ENCODE data around the gene DIS3L2.
A peak's percentile ranks its signal among the peaks of the same experiment; 100 is the strongest.

DIS3L2 gene

DNA sequence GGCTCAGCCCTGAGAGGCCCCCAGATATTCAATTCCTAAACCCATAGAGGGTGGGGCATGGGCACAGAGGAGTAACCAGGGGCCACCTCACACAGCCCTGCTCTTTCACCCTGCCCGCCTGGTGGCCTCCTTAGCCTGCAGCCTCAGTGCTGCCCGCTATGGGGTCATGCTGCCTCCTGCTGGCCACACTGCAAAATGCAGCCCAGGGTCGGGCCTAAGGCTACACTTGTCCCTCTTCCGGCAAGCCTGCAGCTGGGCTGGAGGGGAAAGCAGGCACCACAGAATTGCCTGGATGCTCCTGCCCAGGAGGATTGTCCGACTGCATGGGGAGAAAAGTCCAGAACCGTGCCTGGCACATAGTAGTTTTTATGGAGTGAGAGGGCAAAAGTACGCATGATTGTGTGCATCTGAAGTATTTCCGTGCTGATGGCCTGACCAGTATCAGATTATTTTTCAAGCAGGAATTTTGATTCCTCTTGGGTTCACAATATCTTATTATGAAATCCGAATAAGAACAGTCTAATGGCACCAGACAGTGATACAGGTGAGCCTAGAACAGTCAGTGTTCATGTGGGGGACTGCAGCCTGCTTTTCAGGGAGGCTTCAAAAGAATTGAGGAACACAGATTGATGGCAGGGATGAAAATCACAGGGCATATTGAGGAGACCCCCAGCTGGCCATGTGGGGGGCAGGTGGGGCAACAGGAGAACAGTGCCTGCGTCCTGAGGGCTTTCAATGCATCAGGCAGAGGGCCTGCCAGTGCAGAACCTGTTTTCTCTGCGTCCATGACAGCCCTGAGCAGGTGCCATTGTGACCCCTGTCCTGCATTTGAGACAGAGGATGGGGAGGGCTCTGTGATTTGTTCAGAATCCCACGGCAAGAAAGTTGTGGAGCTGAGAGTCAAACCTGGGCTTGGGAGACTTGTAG, 365.9 kb downstream of the DIS3L2 start:
- Histone ChIP-seq H3K4me2 (ENCODE audit: low read length) (peak overlapping the region; percentile 34), H2AFZ (ENCODE audit: low read depth, low read length) (no peak overlapping the region), H3K79me2 (ENCODE audit: low read length) (no peaks in the 10 kb centered on the region), H4K20me1 (ENCODE audit: insufficient read depth, low read length) (no peaks in the 10 kb centered on the region), H3K36me3 (replicated peaks; ENCODE audit: low read depth, low read length) (no peaks in the 10 kb centered on the region), H3K27ac (ENCODE audit: low read length) (peak overlapping the region; percentile 11; the same call in 1 of the 2 replicates), H3K9me3 (ENCODE audit: insufficient read depth, low read length) (no peaks in the 10 kb centered on the region), H3K4me3 (ENCODE audit: low read length) (no peak overlapping the region), H3K9ac (ENCODE audit: low read length) (no peak overlapping the region), H3K4me1 (ENCODE audit: low read length) (peaks cover 16% of the 10 kb centered on the region), H3K27me3 (ENCODE audit: low read depth, low read length) (no peaks in the 10 kb centered on the region)
- no peak for TF ChIP-seq EZH2phosphoT487 (IDR thresholded peaks at IDR 0.05; ENCODE audit: low read depth)
- TF ChIP-seq, protein P1, sequence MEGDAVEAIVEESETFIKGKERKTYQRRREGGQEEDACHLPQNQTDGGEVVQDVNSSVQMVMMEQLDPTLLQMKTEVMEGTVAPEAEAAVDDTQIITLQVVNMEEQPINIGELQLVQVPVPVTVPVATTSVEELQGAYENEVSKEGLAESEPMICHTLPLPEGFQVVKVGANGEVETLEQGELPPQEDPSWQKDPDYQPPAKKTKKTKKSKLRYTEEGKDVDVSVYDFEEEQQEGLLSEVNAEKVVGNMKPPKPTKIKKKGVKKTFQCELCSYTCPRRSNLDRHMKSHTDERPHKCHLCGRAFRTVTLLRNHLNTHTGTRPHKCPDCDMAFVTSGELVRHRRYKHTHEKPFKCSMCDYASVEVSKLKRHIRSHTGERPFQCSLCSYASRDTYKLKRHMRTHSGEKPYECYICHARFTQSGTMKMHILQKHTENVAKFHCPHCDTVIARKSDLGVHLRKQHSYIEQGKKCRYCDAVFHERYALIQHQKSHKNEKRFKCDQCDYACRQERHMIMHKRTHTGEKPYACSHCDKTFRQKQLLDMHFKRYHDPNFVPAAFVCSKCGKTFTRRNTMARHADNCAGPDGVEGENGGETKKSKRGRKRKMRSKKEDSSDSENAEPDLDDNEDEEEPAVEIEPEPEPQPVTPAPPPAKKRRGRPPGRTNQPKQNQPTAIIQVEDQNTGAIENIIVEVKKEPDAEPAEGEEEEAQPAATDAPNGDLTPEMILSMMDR (IDR thresholded peaks at IDR 0.05; ENCODE audit: low read depth, low read length) = peak; percentile 63

DNA sequence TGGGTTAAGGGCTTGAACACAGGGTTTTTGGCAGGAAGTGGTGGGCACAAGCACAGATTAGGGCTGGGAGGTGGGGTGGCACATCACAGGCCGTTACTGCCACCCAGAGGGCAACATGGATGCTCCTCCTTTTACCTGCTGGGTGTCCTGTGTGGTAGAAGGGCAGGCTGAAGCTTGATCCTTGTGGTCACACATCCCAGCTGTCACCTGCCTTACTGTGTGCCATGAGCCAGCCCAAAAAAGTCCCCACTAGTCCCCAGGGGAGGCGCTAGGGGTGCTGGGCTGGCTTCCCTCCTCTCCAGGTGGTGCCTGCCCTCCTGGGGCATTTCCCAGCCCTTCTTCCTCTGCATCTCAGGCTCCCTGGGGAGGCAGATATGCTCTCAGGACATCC, 366.5 kb downstream of the DIS3L2 start:
- H3K4me1 ChIP-seq (ENCODE audit: low read length) = peaks cover 16% of the 10 kb centered on the region
- H3K9me3 ChIP-seq (ENCODE audit: insufficient read depth, low read length) = no peaks in the 10 kb centered on the region
- H3K4me2 ChIP-seq (ENCODE audit: low read length) = peak overlapping the region; percentile 34
- no peak overlapping the region for H3K4me3 ChIP-seq (ENCODE audit: low read length)
- no peaks in the 10 kb centered on the region for H3K36me3 ChIP-seq (replicated peaks; ENCODE audit: low read depth, low read length)
- no peak for TF ChIP-seq EZH2phosphoT487 (IDR thresholded peaks at IDR 0.05; ENCODE audit: low read depth)
- TF ChIP-seq, protein P1 (IDR thresholded peaks at IDR 0.05; ENCODE audit: low read depth, low read length) = peak; percentile 44
- H2AFZ ChIP-seq (ENCODE audit: low read depth, low read length) = no peak overlapping the region
- H3K9ac ChIP-seq (ENCODE audit: low read length) = no peak overlapping the region
- H4K20me1 ChIP-seq (ENCODE audit: insufficient read depth, low read length) = no peaks in the 10 kb centered on the region
- H3K27me3 ChIP-seq (ENCODE audit: low read depth, low read length) = no peaks in the 10 kb centered on the region
- peak overlapping the region; percentile 11; the same call in 1 of the 2 replicates for H3K27ac ChIP-seq (ENCODE audit: low read length)
- no peaks in the 10 kb centered on the region for H3K79me2 ChIP-seq (ENCODE audit: low read length)

DNA sequence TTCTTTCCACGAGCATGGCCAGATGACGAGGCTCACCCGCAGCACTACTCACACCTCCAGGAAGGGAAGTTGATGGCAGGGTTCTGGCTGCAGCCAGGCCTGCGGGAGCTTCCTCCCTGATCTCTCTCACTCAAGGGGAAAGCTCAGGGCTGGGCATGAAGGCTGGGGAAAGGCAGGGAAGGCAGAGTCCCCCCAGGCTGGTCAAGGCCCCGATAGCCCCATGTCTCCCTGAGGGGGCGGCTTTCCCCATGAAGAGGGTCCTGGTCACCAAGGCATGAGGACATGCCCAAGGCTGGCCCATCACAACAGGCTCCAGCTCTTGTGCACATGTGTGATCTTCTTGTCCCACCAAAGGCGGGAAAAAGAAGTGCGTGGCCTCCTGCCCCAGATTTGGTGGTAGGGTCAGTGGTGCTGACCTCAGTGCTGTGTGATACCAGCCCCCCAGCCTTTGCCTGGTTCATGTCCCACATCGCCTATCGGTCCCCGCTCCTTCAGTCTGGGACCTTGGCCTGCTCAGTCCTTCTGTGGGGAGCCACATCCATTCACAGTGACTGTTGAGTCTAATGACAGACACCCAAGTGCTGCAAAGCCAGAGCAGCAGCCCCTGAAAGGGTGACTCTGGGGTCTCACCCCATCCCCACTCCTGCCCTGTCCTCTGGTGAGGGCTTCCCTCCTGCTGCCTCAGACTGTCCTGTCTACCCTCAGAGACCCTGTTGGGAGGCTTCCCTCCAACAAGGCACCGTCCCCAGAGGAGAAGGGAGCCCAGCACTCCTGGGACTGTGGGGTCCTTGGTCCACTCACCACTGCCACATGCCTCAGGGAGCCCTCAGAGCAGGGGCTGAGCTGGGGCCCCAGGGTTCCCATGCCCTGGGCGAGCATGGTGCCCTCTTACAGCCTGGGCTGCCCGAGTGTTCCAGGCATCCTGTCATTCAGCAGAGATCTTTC, 367.3 kb downstream of the DIS3L2 start:
- Histone ChIP-seq H2AFZ (ENCODE audit: low read depth, low read length) (no peak overlapping the region), H4K20me1 (ENCODE audit: insufficient read depth, low read length) (no peaks in the 10 kb centered on the region), H3K36me3 (replicated peaks; ENCODE audit: low read depth, low read length) (no peaks in the 10 kb centered on the region), H3K4me2 (ENCODE audit: low read length) (peak overlapping the region; percentile 34), H3K9ac (ENCODE audit: low read length) (no peak overlapping the region), H3K4me3 (ENCODE audit: low read length) (no peak overlapping the region), H3K9me3 (ENCODE audit: insufficient read depth, low read length) (no peaks in the 10 kb centered on the region), H3K4me1 (ENCODE audit: low read length) (peaks cover 16% of the 10 kb centered on the region), H3K27me3 (ENCODE audit: low read depth, low read length) (no peaks in the 10 kb centered on the region), H3K27ac (ENCODE audit: low read length) (no peak overlapping the region), H3K79me2 (ENCODE audit: low read length) (no peaks in the 10 kb centered on the region)
- TF ChIP-seq, protein P1 (IDR thresholded peaks at IDR 0.05; ENCODE audit: low read depth, low read length) = no peak
- no peak for TF ChIP-seq EZH2phosphoT487 (IDR thresholded peaks at IDR 0.05; ENCODE audit: low read depth)

DNA sequence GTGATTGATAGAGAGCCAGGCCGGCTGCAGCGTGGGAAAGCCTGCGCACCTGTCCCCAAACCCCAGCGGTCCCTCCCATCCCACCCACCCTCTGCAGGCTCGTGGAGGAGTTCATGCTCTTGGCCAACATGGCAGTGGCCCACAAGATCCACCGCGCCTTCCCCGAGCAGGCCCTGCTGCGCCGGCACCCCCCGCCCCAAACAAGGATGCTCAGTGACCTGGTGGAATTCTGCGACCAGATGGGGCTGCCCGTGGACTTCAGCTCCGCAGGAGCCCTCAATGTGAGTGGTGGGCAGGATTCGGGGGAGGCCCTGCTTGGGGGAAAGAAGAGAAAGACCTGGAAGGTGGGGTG, 368.2 kb downstream of the DIS3L2 start:
- Histone ChIP-seq H3K4me2 (ENCODE audit: low read length) (no peak overlapping the region), H3K36me3 (replicated peaks; ENCODE audit: low read depth, low read length) (no peaks in the 10 kb centered on the region), H3K27ac (ENCODE audit: low read length) (no peak overlapping the region), H3K79me2 (ENCODE audit: low read length) (no peaks in the 10 kb centered on the region), H4K20me1 (ENCODE audit: insufficient read depth, low read length) (no peaks in the 10 kb centered on the region), H3K9ac (ENCODE audit: low read length) (no peak overlapping the region), H3K4me3 (ENCODE audit: low read length) (no peak overlapping the region), H2AFZ (ENCODE audit: low read depth, low read length) (no peak overlapping the region), H3K9me3 (ENCODE audit: insufficient read depth, low read length) (no peaks in the 10 kb centered on the region), H3K4me1 (ENCODE audit: low read length) (peaks cover 16% of the 10 kb centered on the region), H3K27me3 (ENCODE audit: low read depth, low read length) (no peaks in the 10 kb centered on the region)
- TF ChIP-seq EZH2phosphoT487 (IDR thresholded peaks at IDR 0.05; ENCODE audit: low read depth) = no peak
- TF ChIP-seq, protein P1 (IDR thresholded peaks at IDR 0.05; ENCODE audit: low read depth, low read length) = no peak

Measured in OCI-LY3 (cell line).